HepG2 (cell line): ENCODE data around the gene COMT. TPM values are rescaled to one million over a fixed set of nuclear protein-coding genes. Genes with fewer than 3 reads are reported as not detected.

Experiments
- CERS6 ChIP-seq: sonication (generic); formaldehyde crosslinking; IDR thresholded peaks from 2 replicates; pipeline ENCODE4 v1.5.0; 2020; ENCODE audit warnings: missing genetic modification reagents
- E2F5 ChIP-seq: sonication (generic); formaldehyde crosslinking; conservative IDR thresholded peaks from 2 replicates; pipeline ENCODE4 v1.4.0; 2020; ENCODE audit warnings: missing genetic modification reagents
- ELF4 ChIP-seq: sonication (generic); formaldehyde crosslinking; IDR thresholded peaks from 2 replicates; pipeline ENCODE4 v1.5.0; 2020; ENCODE audit warnings: missing genetic modification reagents, mild to moderate bottlenecking, moderate library complexity, borderline replicate concordance
- FOXP4 ChIP-seq: sonication (generic); formaldehyde crosslinking; IDR thresholded peaks from 2 replicates; pipeline ENCODE4 v1.4.0; 2020; ENCODE audit warnings: missing genetic modification reagents
- GLMP ChIP-seq: sonication (generic); formaldehyde crosslinking; IDR thresholded peaks from 2 replicates; pipeline ENCODE4 v1.9.0; 2021; ENCODE audit warnings: missing genetic modification reagents, mild to moderate bottlenecking, borderline replicate concordance
- HMGA1 ChIP-seq: sonication (generic); formaldehyde crosslinking; conservative IDR thresholded peaks from 2 replicates; pipeline ENCODE4 v1.4.0; 2020; ENCODE audit warnings: missing genetic modification reagents
- PPARG ChIP-seq: conservative IDR thresholded peaks from 2 replicates; pipeline ENCODE4 v1.6.1; 2016; ENCODE audit warnings: missing biosample characterization, missing genetic modification reagents
- SP4 ChIP-seq: sonication (generic); formaldehyde crosslinking; IDR thresholded peaks from 2 replicates; pipeline ENCODE4 v1.8.1; 2023; ENCODE audit warnings: mild to moderate bottlenecking, missing genetic modification reagents
- TOPORS ChIP-seq: sonication (generic); formaldehyde crosslinking; IDR thresholded peaks from 2 replicates; pipeline ENCODE4 v1.8.0; 2023; ENCODE audit warnings: mild to moderate bottlenecking, missing genetic modification reagents
- WIZ ChIP-seq: sonication (generic); formaldehyde crosslinking; IDR thresholded peaks from 2 replicates; pipeline ENCODE4 v1.5.1; 2020; ENCODE audit warnings: mild to moderate bottlenecking, missing genetic modification reagents
- ZEB1 ChIP-seq: IDR thresholded peaks from 2 replicates; pipeline ENCODE4 v1.6.1; 2012; ENCODE audit warnings: mild to moderate bottlenecking, low read depth, inconsistent platforms; ENCODE audit not compliant: insufficient replicate concordance
- ZFP37 ChIP-seq: sonication (generic); formaldehyde crosslinking; IDR thresholded peaks from 2 replicates; pipeline ENCODE4 v1.4.0; 2020; ENCODE audit warnings: missing genetic modification reagents, borderline replicate concordance
- ZGPAT ChIP-seq: IDR thresholded peaks from 2 replicates; pipeline ENCODE4 v1.6.1; 2016; ENCODE audit warnings: mild to moderate bottlenecking
- ZMYM3 ChIP-seq: sonication (generic); formaldehyde crosslinking; IDR thresholded peaks from 2 replicates; pipeline ENCODE4 v1.5.1; 2020; ENCODE audit warnings: mild to moderate bottlenecking, missing genetic modification reagents
- ZNF292 ChIP-seq: sonication (generic); formaldehyde crosslinking; IDR thresholded peaks from 2 replicates; pipeline ENCODE4 v1.8.1; 2022; ENCODE audit warnings: mild to moderate bottlenecking, low read depth, missing genetic modification reagents, borderline replicate concordance
- ZNF713 ChIP-seq: sonication (generic); formaldehyde crosslinking; IDR thresholded peaks from 2 replicates; pipeline ENCODE4 v1.4.0; 2020; ENCODE audit warnings: mild to moderate bottlenecking, missing genetic modification reagents
- ZNF740 ChIP-seq: sonication (generic); formaldehyde crosslinking; IDR thresholded peaks from 2 replicates; pipeline ENCODE4 v1.4.0; 2020; ENCODE audit warnings: missing genetic modification reagents
- polyA plus RNA-seq, 8 experiments: library from polyadenylated mRNA; depleted of rRNA in 3 of 8; stranded (reverse) in 7 of 8; unstranded in 1 of 8; fragments of >200 nt; fragmentation: Illumina TruSeq in 4 of 8; extraction: Trizol in 4 of 8; gene quantifications; 2 replicates each; pipeline versions ENCODE4 v1.2.1 to v1.2.3, GENCODE V29; 2011 to 2016; ENCODE audit warnings: low read depth in 4 of 8, missing spikeins in 1 of 8, mixed read lengths in 1 of 8; ENCODE audit not compliant: insufficient read depth in 1 of 8
- total RNA-seq, 5 experiments: library from RNA; depleted of rRNA; stranded (reverse); fragments of >200 nt; fragmentation: Illumina TruSeq; extraction: Trizol; gene quantifications; 2 replicates each; pipeline ENCODE4 v1.2.3, GENCODE V29; 2016; ENCODE audit warnings: low read depth in 1 of 5

Gene COMT
- total and polyA plus RNA-seq, 2 of the 13 experiments (the other 11 are each of a cell fraction or from before 2014, with no cell fraction given) = 156 to 162 TPM

GRCh38 chr22:19970479-19971275, 29.1 kb downstream of the COMT start (continued):
- TF ChIP-seq ELF4 (CRISPR knock-in tag) (no peak), ZNF292 (0 out of 2 replicates have a peak, but pooled peaks have one; percentile 37), ZFP37 (CRISPR knock-in tag) (peak; percentile 61; the same call in 1 of the 2 replicates), ZNF740 (peak; percentile 92), PPARG (CRISPR knock-in tag) (no peak; the same call in 1 of the 2 replicates), E2F5 (CRISPR knock-in tag) (0 out of 2 replicates have a peak, but pooled peaks have one; percentile 31), ZGPAT (CRISPR knock-in tag) (peak; percentile 91), GLMP (CRISPR knock-in tag) (no peak), WIZ (CRISPR knock-in tag) (peak; percentile 28; the same call in 1 of the 2 replicates), FOXP4 (CRISPR knock-in tag) (no peak), CERS6 (CRISPR knock-in tag) (no peak), HMGA1 (CRISPR knock-in tag) (no peak), ZMYM3 (CRISPR knock-in tag) (peak; percentile 81), TOPORS (CRISPR knock-in tag) (peak; percentile 76), ZNF713 (no peak), ZEB1 (no peak), SP4 (CRISPR knock-in tag) (peak; percentile 53; the same call in 1 of the 2 replicates)
